Duodenal mucosa (tissue), 2 donors: ENCODE measurements around the gene GPR139.

Experiments used
- H3K27ac ChIP-seq: one replicate; pipeline ENCODE4 v1.7.0; 2013; ENCODE audit warnings: low read depth, low read length
- H3K27me3 ChIP-seq, 2 donors: one replicate each; pipeline ENCODE4 v1.7.0; 2013; ENCODE audit warnings: low read length in 2 of 2, control low read depth in 1 of 2; ENCODE audit not compliant: insufficient read depth in 2 of 2, control insufficient read depth in 1 of 2
- H3K36me3 ChIP-seq, 2 donors: one replicate each; pipeline ENCODE4 v1.7.0; 2013; ENCODE audit warnings: low read length in 2 of 2, control low read depth in 1 of 2; ENCODE audit not compliant: insufficient read depth in 2 of 2, control insufficient read depth in 1 of 2
- H3K4me1 ChIP-seq, 2 donors: one replicate each; pipeline ENCODE4 v1.7.0; 2013; ENCODE audit warnings: low read length in 2 of 2, control low read depth in 1 of 2; ENCODE audit not compliant: insufficient read depth in 2 of 2, control insufficient read depth in 1 of 2
- H3K4me3 ChIP-seq, 2 donors: one replicate each; pipeline ENCODE4 v1.7.0; 2013; ENCODE audit warnings: low read length in 2 of 2, low read depth in 1 of 2
- H3K9ac ChIP-seq, 2 donors: one replicate each; pipeline ENCODE4 v1.7.0; 2013; ENCODE audit warnings: low read length in 2 of 2, low read depth in 1 of 2
- H3K9me3 ChIP-seq, 2 donors: one replicate each; pipeline ENCODE4 v1.7.0; 2013; ENCODE audit warnings: low read length in 2 of 2, control low read depth in 1 of 2; ENCODE audit not compliant: control insufficient read depth in 1 of 2

GPR139 gene

GRCh38 chr16:19994466-19995170 lies 79.1 kb downstream of the GPR139 start:
- no peaks in the 10 kb centered on the region for H3K4me1 ChIP-seq
- no peaks in the 10 kb centered on the region for H3K9me3 ChIP-seq
- no peak overlapping the region for H3K9ac ChIP-seq
- peaks cover 0 to 3% of the 10 kb centered on the region in 2 donors for H3K27me3 ChIP-seq
- no peaks in the 10 kb centered on the region for H3K36me3 ChIP-seq
- H3K27ac ChIP-seq: no peak overlapping the region
- no peak overlapping the region for H3K4me3 ChIP-seq

GRCh38 chr16:19991614-19992013 lies 82.1 kb downstream of the GPR139 start:
- Histone ChIP-seq H3K27me3 (peaks cover 0 to 3% of the 10 kb centered on the region in 2 donors), H3K36me3 (no peaks in the 10 kb centered on the region), H3K4me3 (no peak overlapping the region), H3K9me3 (no peaks in the 10 kb centered on the region), H3K4me1 (no peaks in the 10 kb centered on the region), H3K9ac (no peak overlapping the region), H3K27ac (no peak overlapping the region)

- H3K4me1 ChIP-seq: no peaks in the 10 kb centered on the region
- H3K9ac ChIP-seq: no peak overlapping the region
- H3K27ac ChIP-seq: no peak overlapping the region
- no peaks in the 10 kb centered on the region for H3K27me3 ChIP-seq
- no peaks in the 10 kb centered on the region for H3K9me3 ChIP-seq
- no peak overlapping the region for H3K4me3 ChIP-seq
- H3K36me3 ChIP-seq: no peaks in the 10 kb centered on the region
Measured at GRCh38 chr16:19984135-19984534, 89.6 kb downstream of the GPR139 start.
